ENCODE results near the gene CDC42EP1. TPM values are rescaled to one million over a fixed set of nuclear protein-coding genes. Genes with fewer than 3 reads are reported as not detected.
A peak's percentile ranks its signal among the peaks of the same experiment; 100 is the strongest.
"Not testable (repeated sequence)": the region's sequence is repeated elsewhere in the genome, so short reads cannot be mapped to it uniquely, and the experiment has no call there.

CDC42EP1 gene
- total RNA-seq, 1 experiment from 2014 or later = 8.9 TPM

DNA sequence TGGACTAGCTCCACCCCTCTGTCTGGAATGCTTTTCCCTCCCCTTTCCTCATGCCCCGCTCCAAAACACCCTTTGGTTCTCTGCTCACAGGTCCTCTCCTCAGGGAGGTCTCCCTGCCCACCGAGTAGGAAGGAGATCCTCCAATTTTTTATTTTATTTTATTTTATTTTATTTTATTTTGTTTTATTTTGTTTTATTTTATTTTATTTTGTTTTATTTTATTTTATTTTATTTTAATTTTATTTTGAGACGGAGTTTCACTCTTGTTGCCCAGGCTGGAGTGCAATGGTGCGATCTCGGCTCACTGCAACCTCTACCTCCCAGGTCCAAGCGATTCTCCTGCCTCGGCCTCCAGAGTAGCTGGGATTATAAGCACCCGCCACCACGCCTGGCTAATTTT, 32.3 kb upstream of the CDC42EP1 start:
- in situ Hi-C loops (cut with HindIII; ENCODE audit: low pct_unique_long_range_greater_than_20kb, low sequenced_read_pairs); DNase-seq (ENCODE audit: low read depth): not testable (repeated sequence)

DNA sequence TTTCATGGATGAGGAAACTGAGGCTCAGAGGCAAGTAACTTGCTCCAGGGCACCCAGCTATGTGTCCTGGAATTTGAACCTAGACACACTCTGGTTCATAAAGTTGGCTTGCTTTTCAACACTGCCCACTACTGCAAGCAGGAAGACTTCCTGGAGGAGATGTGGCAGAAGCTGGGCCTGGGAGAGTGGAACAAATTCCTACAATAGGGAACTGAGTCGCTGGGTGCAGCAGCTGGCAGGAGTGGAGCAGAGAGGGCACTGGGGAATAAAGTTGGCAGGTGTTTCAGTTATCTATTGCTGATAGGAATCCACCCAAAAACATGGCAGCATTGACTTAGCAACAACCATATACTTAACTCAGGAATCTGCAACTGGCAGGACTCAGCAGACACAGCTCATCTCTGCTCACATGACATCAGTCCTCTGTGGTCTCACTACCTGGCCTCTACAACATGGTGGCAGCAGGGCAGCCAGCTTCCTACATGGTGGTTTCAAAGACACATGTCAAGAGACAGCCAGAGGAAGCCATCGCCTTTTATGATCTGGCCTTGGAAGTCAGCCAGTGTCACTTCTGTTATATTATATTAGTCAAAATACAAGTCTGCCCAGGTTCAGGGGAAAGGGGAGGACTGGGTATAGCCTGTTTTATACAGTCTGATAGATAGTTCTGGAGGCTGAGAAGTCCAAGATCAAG, 30.5 kb upstream of the CDC42EP1 start:
- DNase-seq (ENCODE audit: low read depth) = no peak
- in situ Hi-C loops (cut with HindIII; ENCODE audit: low pct_unique_long_range_greater_than_20kb, low sequenced_read_pairs) = no loop called here

GRCh38 chr22:37533995-37534394, 26.3 kb upstream of the CDC42EP1 start:
- peak; percentile 79 for DNase-seq (ENCODE audit: low read depth)
- in situ Hi-C loops (cut with HindIII; ENCODE audit: low pct_unique_long_range_greater_than_20kb, low sequenced_read_pairs) = no loop called here

- no peak for DNase-seq (ENCODE audit: low read depth)
- in situ Hi-C loops (cut with HindIII; ENCODE audit: low pct_unique_long_range_greater_than_20kb, low sequenced_read_pairs) = no loop called here
Measured at GRCh38 chr22:37534445-37534844, 25.8 kb upstream of the CDC42EP1 start.

DNA sequence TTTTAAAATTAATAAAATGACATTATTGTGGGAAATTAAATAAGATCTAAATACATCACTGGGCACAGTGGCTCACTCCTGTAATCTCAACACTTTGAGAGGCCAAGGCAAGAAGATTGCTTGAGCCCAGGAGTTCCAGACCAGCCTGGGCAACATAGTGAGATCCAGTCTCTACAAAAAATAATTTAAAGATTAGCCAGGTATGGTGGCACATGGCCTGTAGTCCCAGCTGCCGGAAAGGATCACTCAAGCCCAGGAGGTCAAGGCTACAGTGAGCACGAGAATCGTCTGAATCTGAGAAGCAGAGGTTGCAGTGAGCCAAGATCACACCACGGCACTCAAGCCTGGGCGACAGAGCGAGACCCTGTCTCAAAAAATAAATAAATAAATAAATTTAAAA, 25.1 kb upstream of the CDC42EP1 start:
- in situ Hi-C loops (cut with HindIII; ENCODE audit: low pct_unique_long_range_greater_than_20kb, low sequenced_read_pairs) = no loop called here
- peak; percentile 36 for DNase-seq (ENCODE audit: low read depth)

- in situ Hi-C loops (cut with HindIII; ENCODE audit: low pct_unique_long_range_greater_than_20kb, low sequenced_read_pairs) = no loop called here
Measured at GRCh38 chr22:37538590-37539357, 21.5 kb upstream of the CDC42EP1 start.

DNA sequence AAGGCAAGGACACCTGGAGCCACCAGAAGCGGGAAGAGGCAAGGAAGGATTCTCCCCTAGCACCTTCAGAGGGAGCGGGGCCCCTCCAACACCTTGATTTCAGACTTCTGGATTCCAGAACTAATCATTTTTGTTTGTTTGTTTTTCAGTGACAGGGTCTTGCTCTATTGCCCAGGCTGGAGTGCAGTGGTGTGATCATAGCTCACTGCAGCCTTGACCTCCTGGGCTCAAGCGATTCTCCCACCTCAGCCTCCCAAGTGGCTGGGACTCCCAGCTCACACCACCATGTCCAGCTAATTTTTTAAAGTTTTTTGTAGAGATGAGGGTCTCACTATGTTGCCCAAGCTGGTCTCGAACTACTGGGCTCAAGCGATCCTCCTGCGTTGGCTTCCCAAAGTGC, 20.5 kb upstream of the CDC42EP1 start:
- in situ Hi-C loops (cut with HindIII; ENCODE audit: low pct_unique_long_range_greater_than_20kb, low sequenced_read_pairs); DNase-seq (ENCODE audit: low read depth): not testable (repeated sequence)

More at GRCh38 chr22:37538590-37539357, 21.5 kb upstream of the CDC42EP1 start:
- DNase-seq (ENCODE audit: low read depth) = peak; percentile 91

DNA sequence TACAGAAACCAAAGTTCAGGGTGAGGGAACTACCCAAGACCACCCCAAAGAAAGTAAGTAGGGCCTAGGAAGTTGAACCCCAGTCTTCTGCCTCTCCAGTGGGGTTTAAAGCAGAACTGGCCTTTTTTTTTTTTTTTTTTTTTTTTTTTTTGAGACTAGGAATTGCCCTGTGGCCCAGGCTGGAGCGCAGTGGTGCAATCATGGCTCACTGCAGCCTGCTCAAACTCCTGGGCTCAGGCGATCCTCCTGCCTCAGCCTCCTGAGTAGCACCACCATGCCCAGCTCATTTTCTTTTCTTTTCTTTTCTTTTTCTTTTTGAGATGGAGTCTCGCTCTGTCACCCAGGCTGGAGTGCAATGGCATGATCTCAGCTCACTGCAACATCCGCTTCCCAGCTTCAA, 17.9 kb upstream of the CDC42EP1 start:
- DNase-seq (ENCODE audit: low read depth); in situ Hi-C loops (cut with HindIII; ENCODE audit: low pct_unique_long_range_greater_than_20kb, low sequenced_read_pairs): not testable (repeated sequence)

GRCh38 chr22:37542959-37543358, 17.3 kb upstream of the CDC42EP1 start:
- DNase-seq (ENCODE audit: low read depth) = no peak
- in situ Hi-C loops (cut with HindIII; ENCODE audit: low pct_unique_long_range_greater_than_20kb, low sequenced_read_pairs) = no loop called here

DNA sequence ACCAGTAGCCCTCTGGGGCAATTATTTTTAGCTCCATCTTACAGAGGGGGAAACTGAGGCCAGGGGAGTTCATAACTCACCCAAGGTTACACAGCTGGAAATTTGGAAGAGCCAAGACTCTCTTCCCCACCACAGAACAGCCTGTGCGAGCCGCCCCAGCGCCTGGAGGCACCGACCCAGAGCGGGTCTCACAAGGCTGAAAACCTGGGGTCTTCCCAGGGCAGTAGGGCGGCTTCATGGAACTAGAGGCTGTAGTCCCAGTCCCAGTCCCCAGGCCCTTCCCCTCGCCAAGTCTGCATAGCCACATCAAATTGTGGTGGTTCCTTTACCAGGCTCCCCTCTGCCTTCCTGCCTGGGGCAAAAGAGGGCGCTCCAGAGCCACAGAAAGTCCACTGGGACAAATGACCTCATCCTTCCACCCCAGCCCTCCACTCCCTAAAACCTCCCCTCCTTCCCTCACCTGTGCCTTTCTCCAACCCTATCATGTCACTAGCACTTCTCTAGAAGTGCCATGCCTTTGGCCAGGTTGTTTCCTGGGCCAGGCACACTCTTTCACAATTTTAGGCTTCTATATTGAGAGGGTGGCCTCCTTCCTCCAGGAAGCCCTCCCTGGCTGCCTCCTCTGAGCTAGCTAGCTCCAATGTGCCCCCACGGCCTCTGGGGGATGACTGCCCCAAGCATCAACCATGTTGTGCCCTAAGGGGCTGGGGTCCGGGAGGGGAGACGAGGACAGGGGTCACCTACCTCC, 15.2 kb upstream of the CDC42EP1 start:
- in situ Hi-C loops (cut with HindIII; ENCODE audit: low pct_unique_long_range_greater_than_20kb, low sequenced_read_pairs) = no loop called here
- no peak for DNase-seq (ENCODE audit: low read depth)

GRCh38 chr22:37545703-37546436, 14.4 kb upstream of the CDC42EP1 start:
- in situ Hi-C loops (cut with HindIII; ENCODE audit: low pct_unique_long_range_greater_than_20kb, low sequenced_read_pairs) = no loop called here
- peak; percentile 49 for DNase-seq (ENCODE audit: low read depth)

DNA sequence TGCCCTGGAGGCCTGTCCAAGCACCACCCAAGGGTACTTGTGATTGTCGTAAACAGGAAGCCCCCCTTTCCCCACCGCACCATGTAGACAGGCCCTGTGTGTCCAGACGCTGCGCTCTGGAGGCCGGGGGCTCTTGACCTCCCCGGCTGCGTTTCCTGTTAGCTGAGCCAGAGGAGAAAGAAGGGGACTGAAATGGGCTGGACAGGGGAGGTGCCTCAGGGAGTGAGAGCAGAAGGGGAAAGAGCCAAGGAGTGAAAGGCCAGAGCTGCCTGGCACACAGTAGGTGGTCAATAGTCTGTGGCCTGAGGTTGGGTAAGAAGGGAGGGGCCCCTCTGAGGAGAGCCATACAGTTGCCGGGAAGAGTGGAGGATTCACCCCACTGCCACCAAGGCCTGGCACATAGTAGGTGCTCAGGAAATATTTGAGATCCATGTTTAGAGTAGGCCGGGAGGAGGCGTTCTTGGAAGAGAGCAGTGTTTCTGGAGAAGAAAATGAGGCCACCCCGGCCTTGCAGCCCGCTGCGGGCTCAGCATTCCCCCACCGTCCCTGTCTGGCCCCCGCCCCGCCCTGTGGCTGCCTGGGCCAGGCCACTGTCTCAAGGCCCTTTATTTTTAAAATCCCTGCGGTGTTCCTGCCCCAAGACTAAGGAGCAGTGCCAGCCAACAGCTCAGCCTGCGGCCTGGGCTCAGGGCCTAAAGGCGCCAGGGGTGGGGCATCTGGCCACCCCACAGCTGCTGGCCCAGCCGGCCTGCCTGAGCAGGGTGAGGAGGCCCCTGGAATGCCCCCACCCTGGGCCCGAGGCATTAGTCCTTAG, 13.6 kb upstream of the CDC42EP1 start:
- in situ Hi-C loops (cut with HindIII; ENCODE audit: low pct_unique_long_range_greater_than_20kb, low sequenced_read_pairs) = no loop called here
- DNase-seq (ENCODE audit: low read depth) = no peak

- DNase-seq (ENCODE audit: low read depth) = no peak
- in situ Hi-C loops (cut with HindIII; ENCODE audit: low pct_unique_long_range_greater_than_20kb, low sequenced_read_pairs) = no loop called here
Measured at GRCh38 chr22:37547251-37547741, 13.0 kb upstream of the CDC42EP1 start.

- DNase-seq (ENCODE audit: low read depth) = no peak
- in situ Hi-C loops (cut with HindIII; ENCODE audit: low pct_unique_long_range_greater_than_20kb, low sequenced_read_pairs) = no loop called here
Measured at GRCh38 chr22:37549704-37550059, 10.6 kb upstream of the CDC42EP1 start.

DNA sequence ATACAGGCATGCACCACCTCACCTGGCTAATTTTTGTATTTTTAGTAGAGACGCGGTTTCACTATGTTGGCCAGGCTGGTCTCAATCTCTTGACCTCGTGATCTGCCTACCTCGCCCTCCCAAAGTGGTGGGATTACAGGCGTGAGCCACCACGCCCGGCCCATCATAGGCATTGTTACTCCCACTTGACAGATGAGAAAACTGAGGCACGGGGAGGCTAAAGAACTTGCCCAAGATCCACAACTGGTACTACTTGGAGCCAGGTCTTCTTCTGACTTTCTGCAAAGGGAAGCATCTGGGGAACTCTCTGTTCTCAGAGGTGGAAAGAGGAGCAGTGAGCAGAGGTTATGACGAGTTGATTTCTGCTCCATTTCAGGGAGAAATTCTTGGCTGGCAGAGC, 9.4 kb upstream of the CDC42EP1 start:
- DNase-seq (ENCODE audit: low read depth); in situ Hi-C loops (cut with HindIII; ENCODE audit: low pct_unique_long_range_greater_than_20kb, low sequenced_read_pairs): not testable (repeated sequence)

DNA sequence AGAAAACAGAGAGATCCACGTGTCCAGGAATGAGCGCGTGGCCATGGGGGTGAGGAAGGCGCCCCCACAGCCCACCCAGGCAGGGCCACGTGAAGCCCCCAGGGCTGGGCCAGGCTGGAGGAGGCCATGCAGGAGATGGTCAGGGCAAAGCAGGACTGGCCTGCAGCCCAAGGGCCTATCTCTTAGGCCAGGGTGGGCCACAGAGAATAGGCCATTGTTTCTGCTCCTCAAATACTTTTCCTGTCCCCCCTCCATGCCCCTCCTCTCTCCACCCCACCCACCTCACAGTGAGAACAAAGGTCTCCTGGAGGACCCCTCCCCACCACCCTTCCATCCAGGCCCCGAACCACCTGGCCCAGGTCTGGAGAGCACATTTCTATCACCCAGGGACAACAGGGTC, 8.3 kb upstream of the CDC42EP1 start:
- in situ Hi-C loops (cut with HindIII; ENCODE audit: low pct_unique_long_range_greater_than_20kb, low sequenced_read_pairs) = no loop called here
- no peak for DNase-seq (ENCODE audit: low read depth)

GRCh38 chr22:37552524-37553163, 7.6 kb upstream of the CDC42EP1 start:
- DNase-seq (ENCODE audit: low read depth) = no peak
- in situ Hi-C loops (cut with HindIII; ENCODE audit: low pct_unique_long_range_greater_than_20kb, low sequenced_read_pairs) = no loop called here
